Lower leg skin (tissue), 4 donors: Measurements from ENCODE around the gene SLC4A8. TPM values are rescaled to one million over a fixed set of nuclear protein-coding genes. Genes with fewer than 3 reads are reported as not detected.
A peak's percentile ranks its signal among the peaks of the same experiment; 100 is the strongest.

Experiments used
- DNase-seq, 2 donors: peaks; one replicate each; pipeline ENCODE4 v3.0.0-alpha.2; 2019; ENCODE audit warnings: low spot score in 2 of 2
- H3K4me3 ChIP-seq: fragments of 200-600 bp; sonication (generic); 2 replicates; pipeline ENCODE4 v1.5.1; 2017; ENCODE audit warnings: mild to moderate bottlenecking, low read depth; ENCODE audit not compliant: poor library complexity, severe bottlenecking
- POLR2A ChIP-seq, 2 donors: fragments of 450-650 bp; IDR thresholded peaks; one replicate each; pipeline ENCODE4 v1.6.1; 2016 to 2017; ENCODE audit warnings: antibody characterized with exemption in 2 of 2, mild to moderate bottlenecking in 1 of 2, moderate library complexity in 1 of 2
- WGBS, 2 donors: methylation state at CpG; one replicate each; pipeline ENCODE4 v1.1.5; 2018; 5-methylcytosine and 5-hydroxymethylcytosine counted together
- intact Hi-C: fragments of 100-400 bp; cut with DNase I; formaldehyde crosslinking; loops from one replicate; pipeline ENCODE4 v1.15.0; 2023; ENCODE audit warnings: low total_unique reads
- total RNA-seq, 4 donors: library from RNA; depleted of rRNA; stranded (reverse); fragments of >200 nt; gene quantifications; one replicate each; pipeline ENCODE4 v1.1.0, GENCODE V29; 2016
- TF ChIP-seq, protein P1 (sequence below), 3 donors: fragments of 450-650 bp; IDR thresholded peaks; one replicate each; pipeline ENCODE4 v1.5.1; 2016; ENCODE audit warnings: antibody characterized with exemption in 3 of 3, mild to moderate bottlenecking in 3 of 3, moderate library complexity in 2 of 3

The SLC4A8 gene
- under 1 TPM; 0.04 to 0.13 (median 0.06) TPM for total RNA-seq

DNA sequence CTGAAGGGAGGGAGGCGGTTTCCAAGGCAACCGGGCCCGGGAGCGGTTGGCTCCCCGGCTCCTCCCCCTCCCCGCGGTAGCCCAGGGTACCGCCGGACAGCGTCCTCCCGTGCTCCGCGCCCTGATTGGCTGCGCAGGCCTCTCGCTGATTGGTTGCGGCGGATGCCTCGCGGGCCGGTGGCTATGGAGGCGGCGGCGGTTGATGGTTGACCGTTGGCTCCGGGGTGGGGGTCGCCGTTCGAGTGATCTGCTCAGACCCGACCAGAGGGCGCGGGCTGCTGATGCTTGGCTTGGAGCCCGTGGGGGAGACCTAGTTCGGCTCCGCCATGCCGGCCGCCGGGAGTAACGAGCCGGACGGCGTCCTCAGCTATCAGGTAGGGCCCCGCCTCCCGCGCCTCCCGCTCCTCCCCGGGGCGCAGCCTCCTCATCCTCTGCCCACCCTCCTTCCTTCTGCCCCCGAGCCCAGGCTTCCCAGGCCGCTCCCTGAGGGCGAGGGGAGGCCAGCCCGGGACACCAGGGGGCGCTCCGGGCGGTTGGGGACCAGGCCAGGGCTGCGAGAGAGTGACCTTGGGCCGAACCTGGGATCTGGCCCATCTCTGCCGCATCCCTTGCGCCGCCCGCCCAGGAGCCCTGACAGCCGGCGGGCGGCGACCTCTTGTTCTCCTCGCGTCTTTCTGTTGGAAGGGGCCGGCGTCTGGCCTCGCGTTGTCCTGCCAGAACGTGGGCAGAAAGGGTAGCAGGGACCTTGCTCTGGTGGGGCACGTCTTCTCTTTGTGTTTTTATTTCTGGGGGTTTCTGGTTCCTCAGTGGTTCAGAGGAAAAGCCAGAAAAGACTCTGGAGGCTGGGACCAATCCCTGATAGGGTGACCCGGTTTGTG is at the start of gene SLC4A8:
Gene SLC4A8, plus strand, starts transcription at position 170 of the 878 bp plus-strand sequence. Its CDS starts 157 bp downstream, at position 327.
- no peak within 1 kb of the TSS for H3K4me3 ChIP-seq
- intact Hi-C loops: loop anchor here (10.0 kb wide), 1 partner anchor 400 kb away; no protein-coding TSS in a partner anchor
- WGBS, 2 donors: 6 to 8% methylated on average over 30 to 47 of the region's 73 CpGs
- DNase-seq: peak; percentile 24 to 89
- TF ChIP-seq POLR2A (IDR thresholded peaks at IDR 0.05): no peak
- TF ChIP-seq, protein P1, sequence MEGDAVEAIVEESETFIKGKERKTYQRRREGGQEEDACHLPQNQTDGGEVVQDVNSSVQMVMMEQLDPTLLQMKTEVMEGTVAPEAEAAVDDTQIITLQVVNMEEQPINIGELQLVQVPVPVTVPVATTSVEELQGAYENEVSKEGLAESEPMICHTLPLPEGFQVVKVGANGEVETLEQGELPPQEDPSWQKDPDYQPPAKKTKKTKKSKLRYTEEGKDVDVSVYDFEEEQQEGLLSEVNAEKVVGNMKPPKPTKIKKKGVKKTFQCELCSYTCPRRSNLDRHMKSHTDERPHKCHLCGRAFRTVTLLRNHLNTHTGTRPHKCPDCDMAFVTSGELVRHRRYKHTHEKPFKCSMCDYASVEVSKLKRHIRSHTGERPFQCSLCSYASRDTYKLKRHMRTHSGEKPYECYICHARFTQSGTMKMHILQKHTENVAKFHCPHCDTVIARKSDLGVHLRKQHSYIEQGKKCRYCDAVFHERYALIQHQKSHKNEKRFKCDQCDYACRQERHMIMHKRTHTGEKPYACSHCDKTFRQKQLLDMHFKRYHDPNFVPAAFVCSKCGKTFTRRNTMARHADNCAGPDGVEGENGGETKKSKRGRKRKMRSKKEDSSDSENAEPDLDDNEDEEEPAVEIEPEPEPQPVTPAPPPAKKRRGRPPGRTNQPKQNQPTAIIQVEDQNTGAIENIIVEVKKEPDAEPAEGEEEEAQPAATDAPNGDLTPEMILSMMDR (IDR thresholded peaks at IDR 0.05): no peak

DNA sequence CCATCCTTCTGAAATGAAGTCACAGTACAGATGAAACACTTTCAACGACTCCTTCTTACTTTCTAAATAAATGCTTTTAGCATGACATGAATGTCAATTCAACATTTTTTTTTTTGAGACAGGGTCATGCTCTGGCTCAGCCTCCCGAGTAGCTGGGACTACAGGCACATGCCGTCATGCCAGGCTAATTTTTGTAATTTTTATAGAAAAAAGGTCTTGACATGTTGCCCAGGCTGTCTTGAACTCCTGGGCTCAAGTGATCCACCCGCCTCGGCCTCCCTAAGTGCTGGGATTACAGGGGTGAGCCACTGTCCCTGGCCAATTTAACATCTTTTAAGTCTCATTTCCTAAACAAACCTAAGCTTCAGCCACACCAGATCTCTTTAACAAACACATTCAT is 49.8 kb upstream of the SLC4A8 start:
- WGBS, 2 donors: 74 to 78% methylated on average over 5 of the region's 5 CpGs
- no peak overlapping the region for H3K4me3 ChIP-seq
- TF ChIP-seq POLR2A (IDR thresholded peaks at IDR 0.05): no peak
- TF ChIP-seq, protein P1 (IDR thresholded peaks at IDR 0.05): no peak
- intact Hi-C loops: no loop called here
- no peak for DNase-seq

DNA sequence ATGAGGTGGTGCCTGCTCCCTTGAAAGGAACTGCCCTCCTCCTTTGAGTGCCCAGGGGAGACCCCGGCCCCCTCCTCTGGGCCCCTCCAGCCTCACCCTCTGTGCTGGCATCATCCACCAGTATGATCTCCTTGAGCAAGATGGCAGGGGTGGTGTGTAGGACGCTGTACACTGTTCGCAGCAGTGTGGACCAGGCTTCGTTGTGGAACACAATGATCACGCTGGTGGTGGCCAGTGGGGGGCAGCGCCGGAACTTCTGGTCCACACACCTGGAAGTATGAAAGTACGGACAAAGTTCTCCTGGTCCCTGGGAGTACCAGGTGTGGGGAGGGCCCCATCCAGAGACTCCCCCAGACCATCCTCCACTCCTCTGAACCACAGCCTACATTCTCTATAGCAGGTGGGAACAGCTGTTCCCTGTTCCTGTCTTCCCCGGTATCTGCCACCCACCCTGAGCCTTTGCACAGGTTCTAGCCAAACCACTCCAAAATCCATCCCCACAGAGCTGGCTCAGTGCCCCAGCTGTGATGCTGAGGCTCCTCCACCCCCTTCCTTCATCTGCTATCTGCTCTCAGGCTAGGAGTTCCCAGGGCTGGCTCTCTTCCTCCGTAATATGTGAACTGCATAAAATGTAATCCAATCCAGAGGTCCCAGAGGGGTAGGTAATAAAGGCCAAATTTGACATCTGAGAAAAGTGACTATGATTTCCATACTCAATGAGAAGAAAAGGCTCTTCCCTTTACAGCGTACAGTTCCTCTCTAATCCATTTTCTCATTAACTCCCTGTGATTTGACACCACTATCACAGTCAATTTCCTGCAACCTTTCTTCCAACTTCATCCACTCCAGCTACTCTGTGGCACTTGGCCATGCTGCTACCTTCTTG is 47.3 kb upstream of the SLC4A8 start:
- intact Hi-C loops: no loop called here
- 82 to 86% methylated on average over 11 of the region's 11 CpGs for WGBS, 2 donors
- H3K4me3 ChIP-seq: no peak overlapping the region
- TF ChIP-seq, protein P1 (IDR thresholded peaks at IDR 0.05): no peak
- no peak for TF ChIP-seq POLR2A (IDR thresholded peaks at IDR 0.05)
- no peak for DNase-seq

DNA sequence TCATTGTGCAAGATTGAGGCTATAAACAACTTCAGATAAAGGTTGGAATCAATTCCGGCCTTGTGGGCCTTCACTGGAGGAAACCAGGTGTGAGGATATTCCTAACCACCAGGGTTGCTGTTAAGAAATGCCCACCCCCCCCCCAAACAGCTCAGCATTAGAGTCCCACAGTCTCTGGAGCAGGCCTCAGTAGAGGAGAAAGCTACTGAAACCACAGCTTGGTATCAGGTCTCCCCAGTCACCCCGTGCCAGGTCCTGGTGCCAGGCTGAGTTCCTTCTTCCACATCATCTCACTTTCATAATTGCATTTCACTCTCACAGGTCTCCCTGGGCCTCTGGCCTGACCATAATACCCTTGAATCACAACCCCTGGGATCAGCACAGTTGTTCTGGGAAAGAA is 45.9 kb upstream of the SLC4A8 start:
- DNase-seq: no peak
- no peak overlapping the region for H3K4me3 ChIP-seq
- WGBS, 2 donors: 93 to 98% methylated on average over 2 of the region's 2 CpGs
- intact Hi-C loops: no loop called here
- TF ChIP-seq POLR2A (IDR thresholded peaks at IDR 0.05): no peak
- TF ChIP-seq, protein P1 (IDR thresholded peaks at IDR 0.05): no peak

DNA sequence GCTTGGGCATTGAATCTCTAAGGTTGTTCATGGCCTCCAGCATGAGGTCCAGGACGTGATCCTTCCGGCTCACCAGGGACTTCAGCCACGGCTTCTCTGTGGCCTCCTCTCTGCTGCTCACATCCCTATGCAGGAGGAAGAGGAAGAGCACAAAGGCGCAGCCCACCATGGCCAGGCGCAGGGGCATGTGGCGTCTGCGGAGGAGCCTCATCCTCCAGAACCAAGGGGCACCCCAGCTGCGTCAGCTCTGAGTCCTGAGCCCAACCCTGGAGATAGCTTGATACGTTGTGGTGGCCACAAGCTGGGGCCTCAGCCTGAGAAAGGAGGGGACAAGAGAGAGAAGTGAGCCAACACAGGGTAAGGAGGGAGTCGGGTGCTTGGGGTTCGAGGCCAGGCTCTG is 45.1 kb upstream of the SLC4A8 start:
- intact Hi-C loops: no loop called here
- WGBS, 2 donors: 92 to 95% methylated on average over 11 of the region's 11 CpGs
- TF ChIP-seq, protein P1 (IDR thresholded peaks at IDR 0.05): no peak
- no peak for TF ChIP-seq POLR2A (IDR thresholded peaks at IDR 0.05)
- no peak overlapping the region for H3K4me3 ChIP-seq
- DNase-seq: no peak
